GM12801 (cell line): ENCODE results near the gene MLX.
"Not testable (repeated sequence)": the region's sequence is repeated elsewhere in the genome, so short reads cannot be mapped to it uniquely, and the experiment has no call there.

Experiments used
- CTCF ChIP-seq: IDR thresholded peaks from one replicate; pipeline ENCODE4 v1.5.1; 2011; ENCODE audit warnings: control low read depth; ENCODE audit not compliant: insufficient read length; ENCODE audit errors: extremely low read depth

The MLX gene

GRCh38 chr17:42547698-42548069 lies 19.2 kb upstream of the MLX start:
- TF ChIP-seq CTCF, result no peak

- TF ChIP-seq CTCF, result no peak
Observed at GRCh38 chr17:42548070-42548837, 18.6 kb upstream of the MLX start.

GRCh38 chr17:42548993-42549755 lies 17.7 kb upstream of the MLX start:
- TF ChIP-seq CTCF, result no peak

- not testable (repeated sequence) for TF ChIP-seq CTCF
Observed at GRCh38 chr17:42552736-42553135, 14.2 kb upstream of the MLX start, which contains the start of gene HSD17B1. Gene HSD17B1 (plus strand): TSS chr17:42552923. CDS start chr17:42552934, 11 bp downstream.

- TF ChIP-seq CTCF, result no peak
Observed at GRCh38 chr17:42553161-42553818, 13.6 kb upstream of the MLX start.

GRCh38 chr17:42553866-42554249 lies 13.0 kb upstream of the MLX start:
- TF ChIP-seq CTCF, result no peak
